ENCODE measurements around the gene EOLA2. TPM values are rescaled to one million over a fixed set of nuclear protein-coding genes. Genes with fewer than 3 reads are reported as not detected.
"Not testable (repeated sequence)": the region's sequence is repeated elsewhere in the genome, so short reads cannot be mapped to it uniquely, and the experiment has no call there.

Gene EOLA2
- total RNA-seq, 1 donor from 2014 or later, result 22.8 TPM

GRCh38 chrX:149938881-149939654 lies 777 bp upstream of the EOLA2 start:
- Histone ChIP-seq H3K4me3 (peak overlapping the region; percentile 52 to 77), H3K9me3 (no peaks in the 10 kb centered on the region), H3K27ac (peak overlapping the region; percentile 91 to 96), H3K27me3 (no peaks in the 10 kb centered on the region), H3K4me1 (peaks cover 0 to 4% of the 10 kb centered on the region in 2 donors), H3K36me3 (no peaks in the 10 kb centered on the region)
- intact Hi-C loops (cut with DNase I), result loop anchor here (10.0 kb wide), 2 partner anchors 956 to 1456 kb away; partner anchors contain the start of genes CD99L2 and VMA21
- peak; percentile 87 to 96 for DNase-seq (ENCODE audit: low spot score in 2 of 2)
- no peak for TF ChIP-seq CTCF (IDR thresholded peaks at IDR 0.05)

- Histone ChIP-seq H3K27me3 (no peaks in the 10 kb centered on the region), H3K4me3 (peak overlapping the region; percentile 52 to 77), H3K9me3 (no peaks in the 10 kb centered on the region), H3K4me1 (peaks cover 0 to 4% of the 10 kb centered on the region in 2 donors), H3K36me3 (peaks cover 3 to 5% of the 10 kb centered on the region in 2 donors), H3K27ac (peak overlapping the region; percentile 91 to 96)
- TF ChIP-seq CTCF (IDR thresholded peaks at IDR 0.05), result no peak
- intact Hi-C loops (cut with DNase I), result loop anchor here (10.0 kb wide), 2 partner anchors 957 to 1457 kb away; partner anchors contain the start of genes CD99L2 and VMA21
- DNase-seq (ENCODE audit: low spot score in 2 of 2), result peak in 1 of 2 donors; percentile 69
Observed at GRCh38 chrX:149937871-149938426, 342 bp downstream of the EOLA2 start.

- not testable (repeated sequence) for H3K4me1 ChIP-seq; DNase-seq (ENCODE audit: low spot score in 2 of 2); H3K36me3 ChIP-seq; H3K9me3 ChIP-seq; H3K27me3 ChIP-seq
- Histone ChIP-seq H3K27ac (peak overlapping the region; percentile 91 to 96), H3K4me3 (peak overlapping the region; percentile 52 to 77)
- intact Hi-C loops (cut with DNase I), result loop anchor here (10.0 kb wide), 2 partner anchors 957 to 1457 kb away; partner anchors contain the start of genes CD99L2 and VMA21
Observed at GRCh38 chrX:149937328-149937727, 963 bp downstream of the EOLA2 start.

GRCh38 chrX:149933547-149933946 lies 4.7 kb downstream of the EOLA2 start:
- H3K27me3 ChIP-seq; DNase-seq (ENCODE audit: low spot score in 2 of 2); H3K4me1 ChIP-seq; H3K36me3 ChIP-seq; H3K27ac ChIP-seq; H3K4me3 ChIP-seq; H3K9me3 ChIP-seq: not testable (repeated sequence)
- intact Hi-C loops (cut with DNase I), result loop anchor here (10.0 kb wide), 2 partner anchors 961 to 1461 kb away; partner anchors contain the start of genes CD99L2 and VMA21

- H3K27ac ChIP-seq; H3K4me3 ChIP-seq; H3K4me1 ChIP-seq; H3K36me3 ChIP-seq; H3K27me3 ChIP-seq; H3K9me3 ChIP-seq; DNase-seq (ENCODE audit: low spot score in 2 of 2): not testable (repeated sequence)
- intact Hi-C loops (cut with DNase I), result loop anchor here (10.0 kb wide), 2 partner anchors 962 to 1462 kb away; partner anchors contain the start of genes CD99L2 and VMA21
Observed at GRCh38 chrX:149932970-149933369, 5.3 kb downstream of the EOLA2 start.

GRCh38 chrX:149932150-149932549 lies 6.1 kb downstream of the EOLA2 start:
- intact Hi-C loops (cut with DNase I), result loop anchor here (10.0 kb wide), 2 partner anchors 963 to 1463 kb away; partner anchors contain the start of genes CD99L2 and VMA21
- H3K27ac ChIP-seq; H3K27me3 ChIP-seq; H3K36me3 ChIP-seq; H3K9me3 ChIP-seq; H3K4me3 ChIP-seq; DNase-seq (ENCODE audit: low spot score in 2 of 2); H3K4me1 ChIP-seq: not testable (repeated sequence)

GRCh38 chrX:149931355-149931754 lies 6.9 kb downstream of the EOLA2 start:
- DNase-seq (ENCODE audit: low spot score in 2 of 2); H3K36me3 ChIP-seq; H3K27me3 ChIP-seq; H3K9me3 ChIP-seq; H3K4me1 ChIP-seq; H3K4me3 ChIP-seq; H3K27ac ChIP-seq: not testable (repeated sequence)
- intact Hi-C loops (cut with DNase I), result loop anchor here (10.0 kb wide), 2 partner anchors 963 to 1463 kb away; partner anchors contain the start of genes CD99L2 and VMA21

GRCh38 chrX:149929400-149929799 lies 8.9 kb downstream of the EOLA2 start, which contains the start of gene HSFX4:
Gene HSFX4 (plus strand): TSS chrX:149929573. CDS start chrX:149929645, 72 bp downstream.
- DNase-seq (ENCODE audit: low spot score in 2 of 2); intact Hi-C loops (cut with DNase I); H3K4me1 ChIP-seq; H3K4me3 ChIP-seq; H3K9me3 ChIP-seq; H3K27ac ChIP-seq; H3K36me3 ChIP-seq; H3K27me3 ChIP-seq: not testable (repeated sequence)

GRCh38 chrX:149928635-149929034 lies 9.7 kb downstream of the EOLA2 start:
- H3K4me3 ChIP-seq; DNase-seq (ENCODE audit: low spot score in 2 of 2); H3K27ac ChIP-seq; H3K27me3 ChIP-seq; H3K9me3 ChIP-seq; H3K36me3 ChIP-seq; H3K4me1 ChIP-seq; intact Hi-C loops (cut with DNase I): not testable (repeated sequence)

- H3K36me3 ChIP-seq; H3K9me3 ChIP-seq; intact Hi-C loops (cut with DNase I); H3K27me3 ChIP-seq; DNase-seq (ENCODE audit: low spot score in 2 of 2); H3K4me1 ChIP-seq; H3K4me3 ChIP-seq; H3K27ac ChIP-seq: not testable (repeated sequence)
Observed at GRCh38 chrX:149927964-149928258, 10.4 kb downstream of the EOLA2 start.

GRCh38 chrX:149927245-149927963 lies 10.9 kb downstream of the EOLA2 start:
- H3K4me1 ChIP-seq; H3K27ac ChIP-seq; H3K4me3 ChIP-seq; H3K9me3 ChIP-seq; DNase-seq (ENCODE audit: low spot score in 2 of 2); H3K36me3 ChIP-seq; intact Hi-C loops (cut with DNase I); H3K27me3 ChIP-seq: not testable (repeated sequence)

Data from ascending aorta (tissue), 2 donors.